GM12874 (cell line): Measurements from ENCODE around the gene SH2B2.

Experiments
- TF ChIP-seq, protein P1 (sequence below): IDR thresholded peaks from 2 replicates; pipeline ENCODE4 v1.5.1; 2011; ENCODE audit warnings: low read depth, mild to moderate bottlenecking, control low read depth, low read length, moderate library complexity; ENCODE audit not compliant: insufficient read depth

SH2B2 gene

DNA sequence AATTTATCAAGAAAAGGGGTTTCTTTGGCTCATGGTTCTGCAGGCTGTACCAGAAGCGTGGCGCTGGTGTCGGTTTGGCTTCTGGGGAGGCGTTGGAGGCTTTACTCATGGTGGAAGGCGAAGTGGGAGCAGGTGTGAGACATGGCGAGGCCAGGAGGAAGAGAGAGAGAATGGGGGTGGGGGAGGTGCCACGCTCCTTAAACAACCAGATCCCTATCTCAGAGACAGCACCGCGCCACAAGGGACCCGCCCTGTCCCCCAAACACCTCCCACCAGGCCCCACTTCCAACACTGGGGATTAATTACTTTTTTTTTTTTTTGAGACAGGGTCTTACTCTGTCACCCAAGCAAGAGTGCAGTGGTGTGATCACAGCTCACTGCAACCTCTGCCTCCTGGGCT is 18.0 kb upstream of the SH2B2 start:
- TF ChIP-seq, protein P1, sequence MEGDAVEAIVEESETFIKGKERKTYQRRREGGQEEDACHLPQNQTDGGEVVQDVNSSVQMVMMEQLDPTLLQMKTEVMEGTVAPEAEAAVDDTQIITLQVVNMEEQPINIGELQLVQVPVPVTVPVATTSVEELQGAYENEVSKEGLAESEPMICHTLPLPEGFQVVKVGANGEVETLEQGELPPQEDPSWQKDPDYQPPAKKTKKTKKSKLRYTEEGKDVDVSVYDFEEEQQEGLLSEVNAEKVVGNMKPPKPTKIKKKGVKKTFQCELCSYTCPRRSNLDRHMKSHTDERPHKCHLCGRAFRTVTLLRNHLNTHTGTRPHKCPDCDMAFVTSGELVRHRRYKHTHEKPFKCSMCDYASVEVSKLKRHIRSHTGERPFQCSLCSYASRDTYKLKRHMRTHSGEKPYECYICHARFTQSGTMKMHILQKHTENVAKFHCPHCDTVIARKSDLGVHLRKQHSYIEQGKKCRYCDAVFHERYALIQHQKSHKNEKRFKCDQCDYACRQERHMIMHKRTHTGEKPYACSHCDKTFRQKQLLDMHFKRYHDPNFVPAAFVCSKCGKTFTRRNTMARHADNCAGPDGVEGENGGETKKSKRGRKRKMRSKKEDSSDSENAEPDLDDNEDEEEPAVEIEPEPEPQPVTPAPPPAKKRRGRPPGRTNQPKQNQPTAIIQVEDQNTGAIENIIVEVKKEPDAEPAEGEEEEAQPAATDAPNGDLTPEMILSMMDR, result no peak

DNA sequence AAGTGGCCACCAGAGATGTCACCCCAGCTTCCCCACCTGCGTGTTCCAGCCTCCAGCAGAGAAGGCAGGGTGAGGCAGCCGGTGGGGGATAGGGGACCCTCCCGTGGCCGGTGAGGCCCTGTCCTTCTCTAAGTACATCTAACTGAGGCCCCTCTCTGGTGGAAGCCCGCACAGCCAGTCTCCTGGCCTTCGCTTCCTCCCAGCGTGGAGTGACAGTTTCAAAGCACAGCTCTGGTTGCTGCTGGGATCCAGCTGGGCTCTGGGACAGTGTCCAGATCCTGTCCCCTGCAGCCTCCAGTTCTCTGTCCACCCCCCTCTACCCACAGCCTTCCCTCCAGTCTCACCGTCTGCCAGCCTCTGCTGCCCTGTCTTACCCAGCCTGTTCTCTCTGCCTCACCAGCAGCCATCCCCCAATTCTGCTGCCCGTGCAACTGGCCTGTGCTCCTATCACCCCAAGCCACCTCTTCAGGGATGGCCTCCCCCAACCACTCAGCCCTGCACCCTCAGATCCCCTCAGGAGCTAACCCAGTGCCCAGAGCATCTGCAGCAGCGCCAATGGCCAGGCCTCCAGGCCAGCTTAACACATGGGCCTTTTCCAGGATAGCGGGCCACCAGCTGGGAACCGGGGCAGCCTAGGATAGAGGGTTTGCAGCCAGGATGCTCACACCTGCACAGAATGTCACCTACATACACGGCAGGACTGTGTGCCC is 16.3 kb upstream of the SH2B2 start:
- TF ChIP-seq, protein P1, result no peak

DNA sequence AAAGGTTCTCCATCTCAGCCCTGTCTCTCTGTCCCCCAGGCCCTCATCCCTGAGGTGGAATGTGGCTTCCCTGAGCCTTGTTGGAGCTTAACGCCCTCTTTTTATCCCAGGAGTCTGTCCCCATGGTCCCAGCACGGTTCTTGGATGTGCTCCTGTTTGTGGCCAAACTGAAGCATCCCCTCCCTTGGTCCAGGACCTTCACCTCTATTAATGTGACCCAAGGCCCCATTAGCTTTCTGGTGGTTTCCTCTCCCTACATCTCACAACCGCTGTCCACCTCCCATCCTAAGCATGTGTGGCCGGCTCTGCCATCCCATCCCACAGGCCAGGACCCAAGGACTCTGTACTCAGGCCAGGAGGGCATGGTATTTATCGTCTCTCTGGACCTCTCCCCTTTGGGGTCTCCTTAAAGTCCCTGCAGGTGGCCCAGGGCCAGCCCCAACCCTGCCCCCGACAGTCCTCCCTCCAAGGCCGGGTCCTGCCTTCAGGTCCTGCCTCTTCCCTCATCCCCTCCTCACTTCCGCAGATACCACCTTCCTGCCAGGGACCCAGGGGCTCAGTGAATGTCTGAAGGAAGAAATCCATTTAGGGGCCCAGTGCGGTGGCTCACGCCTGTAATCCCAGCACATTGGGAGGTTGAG is 15.4 kb upstream of the SH2B2 start:
- TF ChIP-seq, protein P1, result no peak

DNA sequence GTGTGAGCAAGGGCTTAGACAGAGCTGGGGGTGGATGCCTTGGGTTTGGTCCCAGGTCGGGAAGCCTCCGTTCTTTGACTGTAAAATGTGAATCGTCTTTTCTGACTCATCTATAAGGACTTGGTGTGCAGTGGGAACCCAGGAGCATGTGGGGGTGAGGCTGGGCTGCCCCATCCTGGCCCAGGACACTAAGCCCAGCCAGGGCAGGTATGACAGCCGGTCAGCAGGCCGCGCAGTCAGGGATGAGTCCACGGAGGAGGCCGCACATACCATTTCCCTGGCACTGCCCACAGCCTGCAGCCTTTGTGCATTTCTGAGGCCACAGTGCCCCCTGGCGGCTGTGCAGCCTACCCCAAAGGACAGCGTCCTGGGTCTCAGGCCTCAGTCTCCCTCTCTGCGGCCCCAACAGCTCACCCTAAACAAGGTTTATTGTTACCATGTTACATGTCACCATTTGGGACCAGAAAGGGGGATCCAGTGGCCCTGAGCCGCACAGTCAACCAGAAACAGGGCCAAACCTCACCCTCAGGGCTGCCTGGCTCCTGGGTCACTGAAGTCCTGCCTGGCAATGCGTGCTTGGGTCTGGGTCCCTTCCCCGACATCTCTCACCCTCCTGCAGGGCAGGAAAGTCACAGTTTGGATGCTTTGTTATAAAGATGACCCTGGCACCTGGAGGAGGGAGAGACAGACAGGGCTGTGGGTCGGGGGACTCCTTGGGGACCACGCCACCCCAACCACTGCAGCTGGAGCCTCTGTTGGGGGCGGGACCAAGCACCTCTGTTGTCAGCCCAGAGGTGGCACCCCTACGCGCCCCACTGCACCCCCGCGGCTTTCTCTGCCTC is 14.4 kb upstream of the SH2B2 start:
- TF ChIP-seq, protein P1, result peak; percentile 96

DNA sequence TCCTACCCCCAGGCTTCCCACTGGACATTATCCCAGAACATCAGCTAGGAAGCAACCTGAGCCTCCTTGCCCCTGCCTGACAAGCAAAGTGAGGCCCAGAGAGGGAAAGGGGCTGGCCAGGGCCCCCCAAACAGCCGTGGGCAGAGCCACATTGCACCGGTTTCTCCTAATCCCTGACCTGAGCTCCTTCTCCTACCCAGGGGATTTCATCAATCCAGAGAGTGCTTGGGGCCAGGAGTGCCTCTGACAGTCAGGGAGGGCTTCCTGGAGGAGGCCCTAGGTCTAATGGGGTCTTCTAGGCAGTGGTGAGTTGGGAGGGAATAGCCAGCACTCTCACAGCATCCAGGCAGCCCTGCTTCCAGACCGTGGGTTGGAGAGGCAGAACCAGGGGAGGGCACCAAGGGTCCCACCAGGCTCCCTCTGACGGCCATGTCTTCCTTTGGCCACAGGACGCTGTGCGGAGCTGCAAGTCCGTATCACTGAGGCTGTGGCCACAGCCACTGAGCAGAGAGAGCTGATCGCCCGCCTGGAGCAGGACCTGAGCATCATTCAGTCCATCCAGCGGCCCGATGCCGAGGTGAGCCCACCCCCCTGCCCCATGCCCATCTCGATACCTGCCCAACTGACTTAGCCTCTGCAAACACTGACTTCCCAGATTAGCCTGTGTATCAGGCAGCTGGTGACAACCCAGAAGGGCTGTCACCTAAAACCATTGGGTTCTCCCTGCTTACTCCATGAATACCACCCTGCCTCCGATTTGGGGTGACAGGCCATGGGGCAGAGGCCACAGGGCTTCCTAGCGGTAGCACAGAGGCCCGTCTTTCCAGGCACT is 13.5 kb upstream of the SH2B2 start:
- TF ChIP-seq, protein P1, result no peak

DNA sequence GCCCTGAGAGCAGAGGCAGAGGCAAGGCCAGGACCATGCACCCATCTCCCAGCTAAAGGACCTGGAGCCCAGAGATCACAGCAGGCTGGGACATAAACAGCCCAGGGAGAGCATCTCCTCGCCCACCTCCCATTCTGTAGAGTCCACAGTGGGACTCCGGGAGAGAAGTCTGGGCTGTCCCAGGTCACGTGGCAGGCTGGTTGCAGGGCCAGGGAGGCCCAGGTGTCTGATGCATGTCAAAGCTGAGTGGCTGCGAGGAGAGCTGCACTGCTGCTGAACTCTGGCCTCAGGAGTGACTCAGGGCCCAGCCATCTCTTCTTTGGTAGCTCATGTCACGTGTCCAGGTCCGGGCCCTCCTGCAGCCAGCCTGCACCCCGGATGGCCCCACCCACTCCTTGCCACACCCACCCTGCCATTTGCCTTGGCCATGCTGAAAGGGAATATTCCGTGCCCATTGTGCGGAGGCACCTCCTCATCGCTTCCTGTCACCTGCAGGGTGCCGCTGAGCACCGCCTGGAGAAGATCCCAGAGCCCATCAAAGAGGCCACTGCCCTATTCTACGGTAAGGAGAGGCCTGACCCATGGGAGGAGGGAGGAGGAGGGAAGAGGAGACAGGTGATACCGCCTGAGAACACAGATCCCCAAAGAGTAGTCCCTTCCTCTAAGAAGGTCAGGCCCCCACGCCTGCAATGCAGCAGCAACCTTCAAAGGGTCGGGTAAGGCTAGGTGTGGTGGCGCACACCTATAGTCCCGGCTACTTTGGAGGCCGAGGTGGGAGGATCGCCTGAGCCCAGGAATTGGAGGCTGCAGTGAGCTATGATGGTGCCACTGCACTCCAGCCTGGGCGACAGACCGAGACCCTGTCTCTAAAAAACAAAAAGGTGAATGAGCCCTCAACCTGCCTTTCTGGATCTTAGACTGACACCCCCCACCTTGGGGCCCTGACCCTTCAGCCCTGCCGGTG is 12.6 kb upstream of the SH2B2 start:
- TF ChIP-seq, protein P1, result no peak
